OCI-LY1 (cell line): ENCODE measurements around the gene PTH2R.

Experiments used
- H2AFZ ChIP-seq: fragments of 200-600 bp; sonication (generic), shearing (Covaris generic); 2 replicates; pipeline ENCODE4 v1.6.0; 2014; ENCODE audit warnings: antibody characterized with exemption, mild to moderate bottlenecking, low read length
- H3F3A ChIP-seq: fragments of 200-600 bp; sonication (generic), shearing (Covaris generic); 2 replicates; pipeline ENCODE4 v1.6.0; 2014; ENCODE audit warnings: mild to moderate bottlenecking, antibody characterized with exemption, low read length, moderate library complexity; ENCODE audit not compliant: insufficient read depth
- H3K27ac ChIP-seq: fragments of 200-600 bp; sonication (generic); 2 replicates; pipeline ENCODE4 v1.5.1; 2014; ENCODE audit warnings: low read length, mixed run types, mild to moderate bottlenecking, low read depth; ENCODE audit not compliant: poor library complexity, severe bottlenecking
- H3K27me3 ChIP-seq: fragments of 200-600 bp; sonication (generic); 2 replicates; pipeline ENCODE4 v1.6.0; 2014; ENCODE audit warnings: antibody characterized with exemption, mild to moderate bottlenecking, low read length, moderate library complexity; ENCODE audit not compliant: insufficient read depth
- H3K36me3 ChIP-seq: fragments of 200-600 bp; sonication (generic); 2 replicates; pipeline ENCODE4 v1.6.1; 2014; ENCODE audit warnings: mild to moderate bottlenecking, antibody characterized with exemption, low read length, moderate library complexity, mixed read lengths; ENCODE audit not compliant: insufficient read depth
- H3K4me1 ChIP-seq: fragments of 200-600 bp; sonication (generic); 2 replicates; pipeline ENCODE4 v1.5.1; 2014; ENCODE audit warnings: mild to moderate bottlenecking, low read length, moderate library complexity; ENCODE audit not compliant: insufficient read depth, severe bottlenecking
- H3K4me2 ChIP-seq: fragments of 200-600 bp; sonication (generic), shearing (Covaris generic); 2 replicates; pipeline ENCODE4 v1.6.1; 2014; ENCODE audit warnings: low read length
- H3K4me3 ChIP-seq: fragments of 200-600 bp; sonication (generic); 2 replicates; pipeline ENCODE4 v1.5.1; 2014; ENCODE audit warnings: low read length, low read depth, mild to moderate bottlenecking, mixed read lengths; ENCODE audit not compliant: poor library complexity, severe bottlenecking
- H3K79me2 ChIP-seq: fragments of 200-600 bp; shearing (Covaris generic); 2 replicates; pipeline ENCODE4 v1.6.1; 2016; ENCODE audit warnings: mixed run types, low read length, mixed read lengths; ENCODE audit not compliant: insufficient read depth
- H3K9ac ChIP-seq: fragments of 200-600 bp; sonication (generic), shearing (Covaris generic); 2 replicates; pipeline ENCODE4 v1.6.1; 2014; ENCODE audit warnings: mild to moderate bottlenecking, low read length, mixed read lengths
- H3K9me2 ChIP-seq: fragments of 200-600 bp; sonication (generic), shearing (Covaris generic); 2 replicates; pipeline ENCODE4 v1.6.1; 2014; ENCODE audit warnings: low read depth, mild to moderate bottlenecking, low read length, mixed read lengths
- H3K9me3 ChIP-seq: fragments of 200-600 bp; shearing (Covaris generic); 2 replicates; pipeline ENCODE4 v1.6.1; 2014; ENCODE audit warnings: low read length, mixed read lengths
- H4K20me1 ChIP-seq: fragments of 200-600 bp; sonication (generic), shearing (Covaris generic); 2 replicates; pipeline ENCODE4 v1.6.0; 2016; ENCODE audit warnings: mild to moderate bottlenecking, low read length; ENCODE audit not compliant: insufficient read depth
- CTCF ChIP-seq: fragments of 200-600 bp; sonication (generic), shearing (Covaris generic); IDR thresholded peaks from 2 replicates; pipeline ENCODE4 v1.5.1; 2017; ENCODE audit warnings: mild to moderate bottlenecking, antibody characterized with exemption, low read length, moderate library complexity, mixed read lengths
- EZH2 ChIP-seq: fragments of 200-600 bp; sonication (generic), shearing (Covaris generic); IDR thresholded peaks from 2 replicates; pipeline ENCODE4 v1.8.0; 2017; ENCODE audit warnings: borderline replicate concordance, mixed run types, mild to moderate bottlenecking, antibody characterized with exemption, low read length, moderate library complexity, mixed read lengths

PTH2R gene

DNA sequence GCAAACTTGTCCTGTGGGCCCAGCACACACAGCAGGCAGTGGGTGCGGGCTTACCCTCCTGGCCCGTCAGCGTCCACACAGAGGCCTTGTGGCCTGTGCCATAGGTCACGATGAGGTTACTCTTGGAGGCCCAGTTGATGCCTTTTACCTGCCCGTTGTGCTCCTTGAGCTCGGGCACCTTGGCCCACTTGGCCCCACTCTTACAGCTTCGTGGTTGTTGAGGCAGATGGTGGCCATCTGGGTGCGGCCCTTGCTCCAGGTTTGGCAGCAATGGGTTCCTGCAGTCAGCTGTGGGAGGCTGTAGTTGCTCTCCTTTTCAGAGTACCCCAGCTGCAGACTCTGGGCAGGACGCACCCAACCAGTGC, 45.5 kb upstream of the PTH2R start:
- no peak overlapping the region for H3K4me3 ChIP-seq
- no peaks in the 10 kb centered on the region for H3F3A ChIP-seq
- H4K20me1 ChIP-seq = no peaks in the 10 kb centered on the region
- H2AFZ ChIP-seq = no peak overlapping the region
- H3K4me1 ChIP-seq = no peaks in the 10 kb centered on the region
- H3K9me3 ChIP-seq = 0 out of 2 replicates have a peak, but pooled peaks cover 5% of the 10 kb centered on the region
- no peaks in the 10 kb centered on the region for H3K79me2 ChIP-seq
- TF ChIP-seq CTCF = no peak
- TF ChIP-seq EZH2 = no peak
- H3K36me3 ChIP-seq = peaks cover 24% of the 10 kb centered on the region
- H3K9ac ChIP-seq = no peak overlapping the region
- H3K27ac ChIP-seq = no peak overlapping the region
- H3K27me3 ChIP-seq = no peaks in the 10 kb centered on the region
- H3K9me2 ChIP-seq = no peaks in the 10 kb centered on the region
- H3K4me2 ChIP-seq = no peak overlapping the region

GRCh38 chr2:208363485-208363884, 43.1 kb upstream of the PTH2R start:
- TF ChIP-seq CTCF = no peak
- TF ChIP-seq EZH2 = no peak
- Histone ChIP-seq H3K9me2 (no peaks in the 10 kb centered on the region), H3K4me3 (no peak overlapping the region), H3K27me3 (no peaks in the 10 kb centered on the region), H2AFZ (no peak overlapping the region), H3K36me3 (peaks cover 9% of the 10 kb centered on the region), H3K4me2 (no peak overlapping the region), H3K79me2 (no peaks in the 10 kb centered on the region), H3F3A (no peaks in the 10 kb centered on the region), H3K9me3 (0 out of 2 replicates have a peak, but pooled peaks cover 5% of the 10 kb centered on the region), H3K4me1 (peaks cover 6% of the 10 kb centered on the region), H4K20me1 (no peaks in the 10 kb centered on the region), H3K9ac (no peak overlapping the region), H3K27ac (no peak overlapping the region)

DNA sequence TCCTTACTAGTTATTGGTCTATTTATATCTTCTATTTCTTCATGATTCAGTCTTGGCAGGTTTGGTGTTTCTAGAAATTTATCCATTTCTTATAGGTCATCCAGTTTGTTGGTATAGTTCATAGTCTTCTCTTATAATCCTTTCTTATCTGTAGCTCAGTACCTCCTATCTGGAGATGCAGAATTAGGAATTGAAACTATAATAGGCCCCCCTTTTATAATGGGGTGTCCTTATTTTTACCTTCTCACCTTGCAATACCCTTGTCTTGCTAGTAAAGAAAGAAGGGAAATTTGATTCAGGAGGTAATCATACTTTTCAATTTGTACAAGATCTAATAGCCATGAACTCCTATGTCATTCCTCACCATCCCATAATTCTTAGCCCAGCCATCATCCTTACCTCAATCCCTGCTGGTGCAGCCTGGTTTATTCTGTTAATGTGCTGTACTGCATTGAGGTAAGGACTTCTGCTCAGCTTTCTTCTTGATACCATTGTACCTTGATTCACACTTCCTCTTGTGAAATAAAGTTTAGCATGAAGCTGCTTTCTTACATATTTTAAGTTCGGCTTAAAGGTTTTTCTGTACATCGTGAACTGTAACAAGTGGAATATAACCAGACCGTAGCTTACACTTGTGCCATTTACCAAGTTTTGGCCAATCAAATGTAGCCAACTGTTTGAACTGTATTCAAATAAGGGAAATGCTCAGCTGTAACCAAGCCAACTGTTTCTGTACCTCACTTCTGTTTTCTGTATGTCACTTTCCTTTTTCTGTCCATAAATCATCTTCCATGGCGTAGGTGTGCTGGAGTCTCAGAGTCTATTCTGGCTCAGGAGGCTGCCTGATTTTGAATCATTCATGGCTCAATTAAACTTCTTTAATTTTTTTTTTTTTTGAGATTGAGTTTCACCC, 40.1 kb upstream of the PTH2R start:
- Histone ChIP-seq H3K9ac (no peak overlapping the region), H3K27me3 (no peaks in the 10 kb centered on the region), H3K27ac (no peak overlapping the region), H3K9me2 (no peaks in the 10 kb centered on the region), H4K20me1 (no peaks in the 10 kb centered on the region), H3F3A (no peaks in the 10 kb centered on the region), H3K9me3 (0 out of 2 replicates have a peak, but pooled peaks cover 5% of the 10 kb centered on the region), H3K36me3 (no peaks in the 10 kb centered on the region; the same call in 1 of the 2 replicates), H2AFZ (no peak overlapping the region), H3K4me3 (no peak overlapping the region), H3K4me2 (peak overlapping the region; percentile 9; the same call in 1 of the 2 replicates), H3K79me2 (no peaks in the 10 kb centered on the region), H3K4me1 (peaks cover 6% of the 10 kb centered on the region)
- TF ChIP-seq EZH2 (no peak), CTCF (no peak)
